HG03108 (cell line): ENCODE measurements around the gene CFAP45.

ENCODE experiments used
- ATAC-seq: cut with Tn5 transposase; IDR thresholded peaks from one replicate; pipeline ENCODE4 v1.9.1; 2021; ENCODE audit warnings: moderate library complexity; ENCODE audit not compliant: unreplicated experiment

CFAP45 gene

DNA sequence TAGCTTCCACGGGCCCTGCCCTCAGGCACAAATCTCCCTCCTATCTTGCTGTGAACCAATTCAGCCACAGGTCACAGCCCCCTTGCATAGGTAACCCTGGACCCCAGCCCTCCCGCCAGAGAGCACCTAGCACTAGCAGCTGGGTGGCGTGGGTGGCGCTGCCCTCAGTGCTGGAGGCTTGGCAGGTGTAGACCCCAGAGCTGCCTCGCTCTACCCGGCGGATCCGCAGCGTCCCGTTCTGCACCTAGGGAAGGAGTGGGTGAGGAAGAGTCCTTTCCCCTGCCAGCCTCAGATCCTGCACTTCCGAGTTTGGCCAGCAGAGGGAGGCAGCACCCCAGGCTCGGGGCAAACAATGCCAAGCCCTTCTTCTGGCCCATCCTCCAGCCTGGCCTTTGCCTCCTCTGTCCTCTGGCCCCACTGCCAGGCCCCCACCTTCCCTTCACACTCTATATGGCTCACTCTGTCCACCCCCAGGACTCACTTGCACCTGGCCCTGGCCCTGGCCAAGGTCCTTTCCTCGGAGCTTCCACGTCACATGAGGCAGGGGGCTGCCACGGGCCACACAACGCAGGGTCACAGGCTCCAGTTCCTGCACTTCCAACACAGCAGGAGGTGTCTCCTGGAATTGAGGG is 36.4 kb upstream of the CFAP45 start:
- no peak for ATAC-seq

GRCh38 chr1:159935719-159936272 is 35.8 kb upstream of the CFAP45 start:
- no peak for ATAC-seq

GRCh38 chr1:159935305-159935704 is 35.3 kb upstream of the CFAP45 start:
- no peak for ATAC-seq

- no peak for ATAC-seq
Measured at GRCh38 chr1:159934136-159935039, 34.4 kb upstream of the CFAP45 start.

- ATAC-seq = no peak
Measured at GRCh38 chr1:159933347-159933746, 33.4 kb upstream of the CFAP45 start.

- no peak for ATAC-seq
Measured at GRCh38 chr1:159932296-159933285, 32.6 kb upstream of the CFAP45 start.

- no peak for ATAC-seq
Measured at GRCh38 chr1:159931795-159932173, 31.8 kb upstream of the CFAP45 start.

GRCh38 chr1:159931101-159931794 is 31.3 kb upstream of the CFAP45 start:
- ATAC-seq = no peak

- ATAC-seq = no peak
Measured at GRCh38 chr1:159930634-159931033, 30.7 kb upstream of the CFAP45 start.

- ATAC-seq = no peak
Measured at GRCh38 chr1:159930216-159930615, 30.3 kb upstream of the CFAP45 start.

DNA sequence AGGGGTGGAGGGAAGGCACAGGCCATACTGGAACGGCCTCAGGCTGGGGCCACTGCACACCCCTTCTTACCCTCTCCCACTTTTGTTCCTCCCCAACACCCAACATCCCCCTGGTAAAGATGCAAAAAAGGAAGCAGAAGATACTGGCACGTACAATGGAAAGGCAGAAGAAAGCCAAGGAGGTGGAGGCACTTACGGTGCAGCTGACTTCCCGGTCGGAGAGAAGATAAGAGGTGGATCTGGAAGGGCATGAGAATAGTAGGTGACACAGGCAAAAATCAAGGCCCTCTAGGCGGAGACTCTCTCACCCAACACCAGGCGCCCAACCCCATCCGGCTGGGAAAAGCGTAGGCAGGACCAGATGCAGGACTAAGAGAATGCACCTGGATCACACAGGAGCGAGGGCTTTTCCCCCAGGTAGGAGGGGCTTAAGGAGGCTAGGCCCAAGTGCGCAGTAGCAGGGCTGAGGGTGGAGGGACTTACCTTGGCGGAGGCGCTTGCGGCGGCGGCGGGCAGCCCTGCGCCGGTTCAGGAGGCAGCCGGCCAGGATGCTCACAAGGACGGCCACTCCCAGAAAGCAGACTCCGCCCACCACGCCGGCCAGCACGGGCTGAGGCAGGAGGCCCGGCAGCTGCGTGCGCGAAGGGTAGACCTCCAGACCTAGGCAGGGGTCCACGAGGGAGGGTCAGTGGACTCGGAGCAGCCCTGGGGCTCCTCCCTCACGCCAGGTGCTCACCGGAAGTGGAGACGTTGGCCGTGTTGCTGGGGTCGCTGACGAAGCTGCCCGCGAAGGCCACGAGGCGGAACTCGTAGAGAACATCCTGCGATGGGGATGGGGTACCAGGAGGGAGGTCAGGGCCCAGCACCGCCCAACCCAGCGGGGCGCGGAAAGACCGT is 29.4 kb upstream of the CFAP45 start:
- no peak for ATAC-seq

- no peak for ATAC-seq
Measured at GRCh38 chr1:159928491-159929050, 28.6 kb upstream of the CFAP45 start.

- no peak for ATAC-seq
Measured at GRCh38 chr1:159927849-159928431, 28.0 kb upstream of the CFAP45 start.

GRCh38 chr1:159927211-159927848 is 27.4 kb upstream of the CFAP45 start:
- ATAC-seq = no peak

- ATAC-seq = peak; percentile 1
Measured at GRCh38 chr1:159925719-159926078, 25.7 kb upstream of the CFAP45 start.

DNA sequence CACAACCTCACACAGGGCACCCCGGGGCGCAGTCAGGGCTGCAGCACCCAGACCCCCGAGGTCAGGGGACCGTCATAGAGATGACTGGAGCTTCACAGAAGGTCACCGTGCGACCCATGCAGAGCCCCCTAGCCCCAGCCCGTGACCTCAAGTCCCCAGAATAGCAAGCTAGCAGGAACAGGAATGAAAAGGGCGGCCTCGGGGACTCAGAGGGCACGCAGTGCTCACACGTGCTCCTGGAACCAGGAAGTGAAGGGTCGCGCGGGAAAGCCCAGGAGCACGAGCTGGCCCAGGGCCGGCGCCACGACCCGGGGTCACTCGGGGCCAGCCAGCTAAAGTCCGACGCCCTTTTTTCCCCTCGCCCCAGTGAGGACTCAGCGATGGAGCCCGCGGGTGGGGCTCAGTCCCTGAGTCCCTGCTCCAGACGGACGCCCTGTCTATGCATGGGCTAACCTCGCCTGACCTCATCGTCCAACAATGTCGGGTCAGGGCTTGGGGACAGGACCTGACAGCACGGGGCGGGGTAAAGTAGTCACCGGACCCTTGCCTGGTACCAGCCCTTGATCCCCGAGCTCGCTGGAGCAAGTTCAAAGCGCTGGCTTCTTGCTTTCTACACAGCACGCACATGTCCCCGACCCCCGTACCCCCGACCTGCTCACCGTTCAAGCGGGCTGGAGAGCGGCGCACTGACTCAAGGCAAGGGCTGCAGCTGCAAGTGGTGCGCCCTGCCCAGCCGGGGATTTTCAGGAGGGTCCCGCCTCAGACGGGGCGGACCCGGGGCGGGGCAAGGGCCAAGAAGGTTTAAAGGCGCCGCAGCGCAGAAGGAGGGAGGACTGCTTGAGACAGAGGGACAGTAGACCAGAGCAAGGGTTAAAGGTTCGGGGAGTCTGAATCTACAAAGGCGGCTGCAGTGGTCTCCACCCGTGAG is 25.1 kb upstream of the CFAP45 start, which contains the start of gene TAGLN2:
Gene TAGLN2, minus strand, starts transcription at position 717 of the 928 bp plus-strand sequence. CDS start 4,998 bp downstream, outside the sequence.
- ATAC-seq = peak; percentile 48
